ENCODE results near the gene TUFT1.
"Not testable (repeated sequence)": the region's sequence is repeated elsewhere in the genome, so short reads cannot be mapped to it uniquely, and the experiment has no call there.

TUFT1 gene

GRCh38 chr1:151618996-151619395, 78.9 kb downstream of the TUFT1 start:
- not testable (repeated sequence) for DNase-seq

GRCh38 chr1:151619489-151620093, 79.5 kb downstream of the TUFT1 start:
- no peak for DNase-seq

- DNase-seq: no peak
These were observed 80.2 kb downstream of the TUFT1 start for GRCh38 chr1:151620286-151620685.

- no peak for DNase-seq
These were observed 81.2 kb downstream of the TUFT1 start for GRCh38 chr1:151621351-151621750.

GRCh38 chr1:151624783-151625182, 84.7 kb downstream of the TUFT1 start:
- no peak for DNase-seq

- no peak for DNase-seq
These were observed 86.7 kb downstream of the TUFT1 start for GRCh38 chr1:151626740-151627334.

- no peak for DNase-seq
These were observed 89.2 kb downstream of the TUFT1 start for GRCh38 chr1:151629278-151629677.
